HG03045 (cell line): Measurements from ENCODE around the gene FAM20A.

Experiments used
- ATAC-seq: cut with Tn5 transposase; IDR thresholded peaks from one replicate; pipeline ENCODE4 v1.9.1; 2021; ENCODE audit warnings: mild to moderate bottlenecking, moderate library complexity; ENCODE audit not compliant: unreplicated experiment

The FAM20A gene

DNA sequence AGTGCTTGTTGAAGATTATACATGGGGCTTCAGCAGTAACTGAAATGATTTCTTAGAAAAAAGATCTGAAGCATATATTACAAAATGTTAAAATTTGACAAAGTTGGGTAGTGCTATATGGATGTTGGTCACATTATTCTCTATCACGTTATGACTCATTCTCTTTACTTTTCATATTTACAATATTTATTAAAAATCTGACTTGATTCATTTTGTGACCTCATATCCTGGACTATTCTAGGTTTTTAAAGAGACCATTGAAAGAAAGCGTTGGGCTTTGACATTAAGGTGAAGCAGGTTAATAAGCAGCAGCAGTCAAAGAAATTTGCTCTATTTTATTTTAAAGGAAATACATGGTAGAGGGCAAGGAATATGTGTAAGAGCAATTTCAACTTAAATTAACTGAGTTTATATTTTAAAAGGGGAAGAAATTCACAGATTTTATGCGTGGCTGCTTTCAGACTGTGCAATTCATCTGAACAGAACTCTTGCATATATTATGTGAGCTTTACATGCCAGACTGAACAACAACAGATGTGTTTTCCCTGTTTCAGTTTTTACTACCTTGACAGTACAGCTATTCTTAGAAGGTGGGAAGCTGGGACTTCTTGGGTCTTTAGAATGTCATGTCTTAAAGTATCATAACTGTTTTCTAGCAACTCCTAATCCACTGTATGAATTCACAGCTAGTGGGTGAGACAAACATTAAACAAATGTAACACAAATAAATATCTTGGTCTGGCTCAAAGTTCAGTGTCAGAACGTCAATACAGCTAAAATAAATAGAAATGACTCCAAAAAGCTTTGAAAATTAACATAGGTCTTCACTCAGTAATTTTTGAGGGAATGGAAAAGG, 10.4 kb upstream of the FAM20A start:
- no peak for ATAC-seq

DNA sequence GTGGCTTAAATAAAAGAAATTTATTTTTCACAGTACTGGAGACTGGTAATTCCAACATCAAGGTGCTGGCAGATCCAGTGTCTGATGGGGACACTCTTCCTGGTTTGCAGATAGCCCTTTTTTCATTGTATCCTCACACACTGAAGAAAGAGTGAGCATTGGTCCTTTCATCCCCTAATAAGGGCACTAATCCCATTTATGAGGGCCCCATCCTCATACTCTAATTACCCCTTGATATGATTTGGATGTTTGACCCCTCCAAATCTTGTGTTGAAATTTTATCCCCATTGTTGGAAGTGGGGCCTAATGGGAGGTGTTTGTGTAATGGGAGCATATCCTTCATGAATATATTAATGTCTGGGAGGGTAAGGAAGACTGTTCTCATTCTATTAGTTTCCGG, 9.4 kb upstream of the FAM20A start:
- ATAC-seq, result no peak

DNA sequence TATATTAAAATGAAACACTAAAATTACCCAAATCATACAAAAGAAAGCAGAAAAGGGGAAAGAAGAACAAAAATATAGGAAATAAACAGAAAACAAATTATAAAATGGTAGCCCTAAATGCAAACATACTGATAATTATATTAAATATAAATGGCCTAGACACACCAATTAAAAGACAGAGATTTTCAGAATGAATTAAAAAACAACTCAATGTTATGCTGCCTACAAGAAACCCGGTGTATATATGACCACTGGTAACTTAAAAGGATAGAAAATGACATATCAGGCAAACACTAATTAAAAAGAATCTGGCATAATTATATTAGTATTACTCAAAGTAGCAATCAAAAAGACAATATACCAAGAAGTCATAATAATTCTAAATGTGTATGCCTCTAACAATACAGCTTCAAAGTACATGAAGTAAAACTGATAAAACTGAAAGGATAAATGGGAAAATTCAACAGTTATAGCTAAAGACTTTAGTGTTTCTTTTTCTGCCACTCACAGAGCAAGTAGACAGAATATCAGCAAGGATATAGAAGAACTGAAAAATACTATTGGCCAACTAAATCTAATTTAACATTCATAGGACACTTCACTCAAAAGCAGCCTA, 7.5 kb upstream of the FAM20A start:
- no peak for ATAC-seq

DNA sequence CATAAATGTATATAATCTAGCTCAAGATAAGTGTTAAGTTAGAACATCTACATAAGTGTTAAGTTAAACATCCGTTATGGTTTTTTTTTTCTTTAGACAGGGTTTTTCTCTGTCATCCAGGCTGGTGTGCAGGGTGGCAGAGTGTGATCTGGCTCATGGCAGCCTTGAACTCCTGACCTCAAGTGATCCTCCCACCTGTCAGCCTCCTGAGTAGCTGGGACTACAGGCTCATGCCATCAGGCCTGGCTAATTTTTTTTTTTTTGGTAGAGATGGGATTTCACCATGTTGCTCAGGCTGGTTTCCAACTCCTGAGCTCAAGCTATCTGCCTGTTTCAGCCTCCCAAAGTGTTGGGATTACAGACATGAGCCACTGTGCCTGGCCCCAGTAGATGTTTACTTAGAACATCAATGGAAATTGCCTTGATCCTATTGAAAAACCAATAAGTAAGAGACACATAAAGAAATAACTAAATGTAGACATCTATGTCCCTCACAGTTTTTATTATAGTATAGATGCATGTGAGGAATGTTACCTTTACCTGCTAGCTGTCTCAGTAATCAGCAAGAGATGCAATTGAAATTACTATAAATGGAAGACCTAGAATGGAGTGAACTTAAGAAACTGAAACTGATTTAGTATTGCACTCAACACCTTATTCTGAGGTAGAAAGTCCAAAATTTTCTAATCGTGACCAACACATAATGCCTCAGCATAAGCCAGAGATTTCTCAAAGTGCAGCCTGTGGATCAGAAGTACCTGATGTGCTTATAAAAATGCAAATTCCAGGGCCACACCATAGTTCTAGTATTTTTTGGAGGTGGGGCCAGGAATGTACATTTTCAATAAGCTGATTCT, 5.5 kb upstream of the FAM20A start:
- ATAC-seq, result no peak

DNA sequence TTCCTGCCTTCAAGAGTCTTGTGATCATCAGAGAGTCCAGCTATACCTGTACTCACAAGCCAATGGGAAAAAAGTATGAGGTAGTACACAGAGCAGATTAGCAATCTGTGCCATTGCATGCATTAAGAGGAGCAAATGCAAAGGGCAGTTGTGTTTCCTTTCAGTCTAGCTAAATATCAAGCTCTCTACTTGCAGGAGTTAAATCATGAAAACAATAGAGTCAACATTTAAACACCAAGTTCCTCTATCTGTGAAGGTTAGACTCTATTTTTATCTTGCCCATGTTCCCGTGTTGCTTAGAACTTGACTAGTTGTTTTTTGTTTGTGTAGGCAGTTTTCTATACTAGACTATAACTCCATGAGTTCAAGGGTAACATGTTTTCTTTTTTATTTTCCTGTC, 4.7 kb upstream of the FAM20A start:
- no peak for ATAC-seq

DNA sequence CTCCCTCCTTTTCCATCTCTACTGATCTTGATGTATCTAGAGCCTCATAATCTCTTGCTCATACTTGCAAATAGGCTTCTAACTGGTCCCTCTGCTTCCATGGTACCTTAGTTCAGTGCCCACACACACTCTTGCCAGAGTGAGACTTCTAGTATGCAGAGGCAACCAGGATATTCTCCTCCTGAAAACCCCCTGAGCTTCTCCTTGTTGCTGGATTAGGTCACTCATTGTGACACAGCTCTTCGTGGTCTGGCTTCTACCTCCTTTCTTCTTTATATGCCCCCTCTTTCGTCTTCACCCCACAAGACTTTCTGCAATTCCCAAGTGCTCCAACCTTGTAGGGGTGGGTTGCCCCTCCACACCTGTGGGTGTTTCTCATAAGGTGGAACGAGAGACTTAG, 2.5 kb upstream of the FAM20A start:
- no peak for ATAC-seq

DNA sequence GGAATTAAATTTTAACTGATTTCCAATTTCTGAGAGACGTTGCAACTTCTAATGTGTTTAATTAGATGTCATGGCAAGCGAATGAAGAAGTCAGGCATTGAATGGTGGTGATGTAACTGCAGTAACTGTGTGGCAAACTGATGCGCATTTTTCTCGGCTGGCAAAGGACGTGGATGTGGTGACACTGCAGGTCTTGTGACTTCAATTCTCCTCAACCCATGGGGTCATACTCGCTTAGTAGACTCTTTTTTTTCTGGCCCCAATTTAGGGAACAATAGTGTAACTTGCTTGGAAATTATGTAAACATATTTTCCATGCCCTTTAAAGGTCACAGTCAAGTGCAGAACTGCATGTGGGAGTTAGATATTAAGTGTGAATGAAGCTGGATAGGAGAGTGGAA, 1.9 kb upstream of the FAM20A start:
- ATAC-seq, result no peak

DNA sequence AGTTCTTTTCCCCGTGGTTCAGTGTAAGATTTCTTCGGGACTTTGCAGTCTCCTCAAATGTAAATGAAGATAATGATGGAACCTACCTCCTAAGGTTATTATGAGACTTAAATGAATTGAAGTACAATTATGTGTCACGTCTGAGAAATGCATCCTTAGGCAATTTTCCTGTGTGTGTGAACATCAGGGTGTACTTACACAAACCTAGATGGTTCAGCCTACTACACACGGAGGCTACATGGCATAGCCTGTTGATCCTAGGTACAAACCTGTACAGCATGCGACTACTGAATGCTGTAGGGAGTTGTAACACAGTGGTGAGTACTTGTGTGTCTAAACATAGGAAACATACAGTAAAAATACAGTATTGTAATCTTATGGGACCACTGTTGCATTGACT, 1.1 kb upstream of the FAM20A start:
- ATAC-seq, result no peak

DNA sequence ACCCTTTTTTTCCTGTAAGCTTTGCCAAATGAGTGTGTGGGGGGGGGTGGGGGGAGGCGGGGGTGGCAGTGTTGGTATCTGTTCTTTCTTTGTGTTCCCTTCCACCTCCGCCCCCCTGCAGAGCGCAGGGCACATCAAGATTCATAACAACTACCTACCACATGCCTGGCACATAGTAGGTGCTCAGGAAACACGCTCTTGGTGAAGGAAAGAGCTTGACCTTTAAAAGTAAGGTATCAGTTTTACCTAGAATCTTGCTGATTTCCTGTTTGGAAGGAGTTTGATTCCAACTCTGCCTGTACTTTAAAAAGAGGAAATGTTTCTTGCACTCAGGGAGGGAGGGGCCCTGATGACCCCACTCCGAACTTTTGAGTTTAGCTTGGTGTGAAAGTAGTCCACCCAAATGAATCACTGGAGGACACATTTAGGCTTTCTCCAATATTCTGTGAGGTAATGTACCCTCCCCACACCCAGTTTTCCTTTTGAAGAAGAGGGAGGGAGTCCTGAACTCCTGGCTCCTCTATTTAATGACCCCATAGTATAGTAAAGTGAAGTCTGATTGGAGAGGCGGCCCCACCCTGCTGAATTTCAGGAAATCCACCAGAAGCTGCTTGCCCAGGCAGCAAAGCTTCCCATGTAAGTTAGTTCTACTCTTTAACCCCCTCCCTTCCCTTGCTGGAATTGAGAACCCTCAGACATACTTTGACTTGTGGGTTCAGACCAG, 560 bp upstream of the FAM20A start:
- ATAC-seq, result no peak

DNA sequence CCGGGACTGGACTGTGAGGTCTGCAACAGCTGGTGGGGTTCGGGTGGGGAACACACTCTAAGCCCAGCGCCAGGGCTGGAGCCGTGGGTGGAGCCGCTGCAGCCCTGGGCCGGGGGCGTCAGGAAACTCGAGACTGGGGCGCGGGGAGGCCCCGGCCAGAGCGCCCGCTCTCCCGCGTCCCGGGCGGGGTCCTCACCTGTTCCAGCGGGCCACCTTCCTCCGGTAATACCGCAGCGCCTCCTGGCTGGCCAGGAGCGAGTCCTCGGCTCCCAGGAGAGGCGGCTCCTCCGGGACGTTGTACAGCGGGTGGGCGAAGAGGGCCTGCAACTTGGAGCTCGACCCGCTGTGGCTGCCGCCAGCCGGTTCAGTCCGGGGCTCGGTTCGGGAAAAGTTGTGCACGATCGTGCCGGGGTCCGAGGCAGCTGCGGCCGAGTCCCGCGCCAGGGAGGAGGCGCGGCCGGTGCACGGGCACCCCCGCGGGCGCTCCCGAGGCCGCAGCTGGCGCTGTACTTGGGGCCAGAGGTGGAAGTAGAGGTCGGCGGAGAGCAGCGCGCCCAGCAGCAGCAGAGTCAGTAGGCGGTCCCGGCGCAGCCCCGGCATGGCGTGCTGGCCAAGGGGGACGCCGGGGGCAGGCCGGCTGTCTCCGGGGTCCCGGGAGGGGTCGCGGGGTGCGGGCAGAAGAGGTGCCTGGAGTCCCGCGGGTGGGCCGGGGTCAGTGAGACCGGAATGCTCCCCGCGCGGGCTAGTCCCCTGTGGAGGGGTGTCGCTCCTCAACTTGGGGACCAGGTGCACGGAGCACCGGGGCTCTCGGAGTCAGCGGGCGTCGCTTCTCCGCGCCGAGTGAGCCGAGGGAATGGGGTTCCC, 868 bp downstream of the FAM20A start:
- no peak for ATAC-seq

DNA sequence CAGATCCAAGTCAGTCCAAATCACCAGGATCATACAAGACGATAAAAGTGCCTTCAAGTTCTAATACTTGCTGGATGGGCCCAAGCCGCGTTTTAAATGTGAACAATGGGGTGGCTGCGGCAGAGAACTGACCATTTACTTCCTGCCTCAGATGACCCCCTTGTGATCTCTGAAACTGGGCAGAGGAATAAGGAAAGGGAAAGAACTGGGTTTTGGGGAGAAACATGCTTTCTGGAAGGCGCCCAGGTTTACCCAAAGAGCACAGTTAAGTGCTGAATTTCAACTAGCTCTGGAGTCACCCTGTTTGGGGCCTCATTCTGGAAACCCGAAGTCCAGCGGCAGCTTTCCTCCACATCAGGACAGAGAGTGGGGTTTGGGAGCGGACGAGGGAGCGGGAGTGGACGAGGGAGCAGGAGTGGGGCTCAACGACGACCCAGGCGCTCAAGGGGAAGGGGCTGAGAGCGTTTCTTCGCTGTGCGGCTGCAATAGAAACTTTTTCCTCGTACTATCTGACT, 1.6 kb downstream of the FAM20A start:
- no peak for ATAC-seq

DNA sequence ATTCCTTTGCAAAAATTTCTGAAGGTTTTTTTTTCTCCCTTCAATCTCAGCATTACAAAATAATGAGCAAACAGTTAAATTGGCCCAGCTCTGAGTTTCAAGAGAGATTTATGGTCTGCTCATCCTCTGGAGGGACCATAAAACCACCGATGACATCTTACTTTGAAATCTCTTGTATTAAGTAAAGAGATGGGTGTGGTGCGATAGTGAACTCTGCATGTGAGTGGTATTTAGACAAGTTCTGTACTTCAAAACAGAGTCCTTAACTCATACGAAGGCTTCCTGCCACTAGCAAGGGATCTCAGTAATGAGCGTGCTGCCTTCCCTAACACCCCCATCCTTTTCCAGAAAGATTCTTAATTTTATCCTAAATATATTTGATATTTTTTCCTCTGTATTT, 2.1 kb downstream of the FAM20A start:
- no peak for ATAC-seq

DNA sequence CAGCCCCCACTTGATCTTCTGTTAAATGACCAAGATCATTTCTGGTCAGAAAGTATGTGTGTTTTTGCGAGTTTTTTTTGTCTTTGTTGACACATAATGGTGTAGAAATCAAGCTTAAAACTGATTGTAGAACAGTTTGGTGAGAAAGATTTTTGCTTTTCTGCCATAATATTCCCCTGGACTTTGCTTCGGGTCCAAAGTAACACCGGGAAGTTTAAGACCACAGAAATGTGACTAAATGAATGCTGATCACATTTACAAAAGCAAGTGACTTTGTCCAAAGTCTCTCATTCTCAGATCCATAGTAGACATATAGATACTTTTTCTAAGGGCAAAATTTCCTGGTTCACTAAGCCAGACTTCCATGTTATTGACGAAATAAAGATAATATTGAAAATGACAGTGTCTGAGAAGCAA, 2.6 kb downstream of the FAM20A start:
- no peak for ATAC-seq

DNA sequence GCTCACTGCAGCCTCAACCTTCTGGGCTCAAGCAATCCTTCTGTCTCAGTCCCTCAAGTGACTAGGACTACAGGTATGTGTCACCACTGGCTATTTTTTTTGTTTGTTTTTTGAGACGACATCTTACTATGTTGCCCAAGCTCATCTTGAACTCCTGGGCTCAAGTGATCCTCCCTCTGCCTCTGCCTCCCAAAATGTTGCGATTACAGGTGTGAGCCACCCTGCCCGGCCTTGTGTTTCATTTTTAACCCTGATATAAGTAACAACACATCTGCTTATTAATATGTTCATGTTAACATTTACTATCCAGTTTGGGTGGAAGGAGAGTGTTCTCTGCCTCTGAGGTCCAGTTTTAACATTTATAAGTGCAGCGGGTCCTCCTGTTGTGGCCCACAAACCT, 3.1 kb downstream of the FAM20A start:
- no peak for ATAC-seq

DNA sequence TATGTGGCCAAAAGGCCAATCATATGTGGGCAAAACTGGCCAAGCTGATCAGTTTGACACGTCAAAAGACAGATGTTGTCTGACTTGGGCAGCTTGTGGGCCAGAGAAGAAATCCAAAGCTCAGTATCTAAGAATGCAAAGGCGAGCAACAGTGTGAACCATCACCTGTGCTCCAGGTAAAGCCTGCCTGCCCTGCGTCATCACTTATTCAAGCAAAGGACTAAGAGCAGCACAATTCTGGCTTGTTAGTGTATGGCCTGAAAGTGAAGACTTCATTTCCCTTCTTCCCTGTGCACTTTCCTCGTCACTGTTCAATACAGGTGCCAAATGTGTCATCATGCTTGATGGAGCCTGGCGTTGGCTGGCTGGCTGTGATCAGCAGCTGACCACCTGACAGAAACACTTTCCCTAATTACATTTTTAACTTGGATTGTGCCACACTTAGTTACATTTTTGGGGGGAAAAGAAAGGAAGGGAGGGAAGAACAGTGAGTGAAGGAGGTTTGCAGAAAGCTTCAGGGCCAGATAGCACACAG, 4.7 kb downstream of the FAM20A start:
- no peak for ATAC-seq

DNA sequence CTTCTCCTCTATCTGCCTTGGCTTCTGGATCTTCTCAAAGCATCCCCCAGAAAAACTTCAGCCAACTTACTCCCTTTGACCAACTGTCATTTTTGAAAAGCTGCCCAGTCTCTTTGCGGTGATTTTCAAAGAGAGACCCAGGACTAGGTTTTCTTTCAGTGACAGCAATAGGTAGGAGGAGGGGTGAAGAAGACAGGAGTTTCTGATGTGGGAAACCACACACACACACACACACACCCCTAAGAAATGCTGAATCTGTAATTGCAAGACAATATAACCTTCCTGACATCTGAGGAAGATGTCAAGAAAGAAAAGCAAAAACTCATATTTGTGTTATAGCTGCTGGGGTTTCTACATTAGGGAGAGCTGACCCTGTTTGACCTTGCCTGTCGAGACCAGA, 5.2 kb downstream of the FAM20A start:
- ATAC-seq, result no peak

DNA sequence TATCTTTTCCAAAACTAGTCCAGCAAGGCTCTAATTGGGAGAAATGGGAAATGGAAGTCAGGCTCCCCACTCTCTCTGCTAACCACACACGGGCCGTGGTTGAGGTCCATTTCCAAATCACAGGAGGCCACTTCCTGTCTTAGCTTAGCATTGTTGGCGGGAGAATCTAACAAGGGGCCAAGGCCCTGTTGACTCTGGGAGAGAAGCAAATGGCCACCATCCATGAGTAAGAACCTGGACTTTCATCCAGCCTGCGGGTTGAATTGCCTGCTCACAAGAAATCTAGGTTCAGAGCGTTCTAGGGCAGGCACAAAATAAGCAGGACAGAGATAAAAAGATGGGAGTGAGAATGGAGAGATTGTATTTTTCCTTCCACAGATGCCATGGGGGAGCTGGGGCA, 5.7 kb downstream of the FAM20A start:
- ATAC-seq, result no peak

DNA sequence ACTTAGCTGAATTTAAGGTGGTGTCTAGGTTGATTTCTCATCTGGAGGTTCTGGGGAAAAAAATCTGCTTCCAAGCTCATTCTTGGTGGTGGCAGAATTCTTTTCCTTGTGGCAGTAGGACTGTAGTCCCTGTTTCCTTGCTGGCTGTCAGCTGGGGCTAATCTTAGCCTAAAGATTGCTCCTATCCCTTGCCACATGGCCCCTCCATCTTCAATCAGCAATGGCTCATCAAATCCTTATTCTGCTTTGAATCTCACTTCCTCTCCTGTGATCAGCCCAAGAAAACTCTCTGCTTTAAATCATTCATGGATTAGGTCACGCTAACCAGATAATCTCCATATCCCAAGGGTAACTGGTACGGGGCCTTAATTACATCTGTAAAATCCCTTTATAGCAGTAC, 6.6 kb downstream of the FAM20A start:
- no peak for ATAC-seq
